ENCODE results near the gene PIAS4.

PIAS4 gene

DNA sequence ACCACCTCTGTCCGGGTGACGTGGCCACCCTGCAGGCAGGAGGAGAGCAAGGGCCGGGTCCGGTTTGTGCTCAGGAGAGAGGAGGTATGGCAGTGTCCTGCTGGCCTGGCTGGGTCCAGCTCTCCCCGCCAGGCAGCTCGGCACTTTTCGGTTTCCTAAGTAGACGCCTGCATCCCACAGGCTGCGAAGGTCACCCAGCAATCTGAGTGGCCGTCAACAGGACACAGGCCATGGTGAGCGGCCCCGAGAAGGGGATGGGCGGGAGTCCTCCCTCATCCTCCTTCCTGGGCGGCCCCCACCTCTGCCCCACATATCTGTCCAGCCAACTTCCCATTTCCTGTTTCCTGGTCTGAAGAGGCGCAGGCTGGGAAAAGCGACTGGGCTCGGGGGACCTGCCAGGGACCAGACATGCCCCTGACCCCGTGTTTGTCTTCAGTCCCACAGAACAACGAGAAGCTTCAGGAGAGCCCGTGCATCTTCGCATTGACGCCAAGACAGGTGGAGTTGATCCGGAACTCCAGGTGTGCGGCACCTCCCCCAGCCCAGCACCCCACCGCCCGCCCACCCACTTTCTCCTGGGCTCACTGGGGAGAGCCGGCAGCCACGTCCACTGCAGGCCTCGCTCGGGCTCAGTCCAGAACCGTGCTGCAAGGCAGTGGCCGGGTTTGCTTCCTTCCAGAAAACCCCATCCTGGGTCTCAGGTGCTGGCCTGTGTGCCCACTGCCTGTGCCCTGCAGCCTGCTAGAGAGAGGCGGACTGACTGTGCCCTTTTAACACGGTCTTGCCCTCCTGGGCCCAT lies 16.3 kb downstream of the PIAS4 start:
- no peak for DNase-seq (ENCODE audit: low spot score)

- DNase-seq (ENCODE audit: low spot score), result no peak
Observed at GRCh38 chr19:4025317-4025716, 17.8 kb downstream of the PIAS4 start.

GRCh38 chr19:4027146-4027545 lies 19.6 kb downstream of the PIAS4 start:
- no peak for DNase-seq (ENCODE audit: low spot score)

- no peak for DNase-seq (ENCODE audit: low spot score)
Observed at GRCh38 chr19:4028334-4029246, 21.1 kb downstream of the PIAS4 start.

DNA sequence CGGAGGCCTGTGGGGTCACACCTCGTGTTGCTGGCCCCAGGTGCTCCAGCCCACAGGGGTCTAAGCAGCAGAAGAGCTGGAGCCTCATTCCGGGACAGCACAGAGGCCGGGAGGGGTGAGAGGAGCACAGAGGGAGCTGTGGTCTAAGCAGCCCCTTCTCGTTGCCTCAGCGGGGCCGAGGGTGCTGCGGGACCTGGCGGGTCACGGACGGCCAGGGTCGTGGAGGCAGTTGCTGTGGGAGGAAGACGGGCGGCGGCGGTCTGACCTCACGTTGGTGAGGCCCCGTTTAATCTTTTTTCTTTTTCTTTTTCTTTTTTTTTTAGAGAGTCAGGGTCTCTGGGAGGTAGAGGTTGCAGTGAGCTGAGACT lies 21.7 kb downstream of the PIAS4 start:
- no peak for DNase-seq (ENCODE audit: low spot score)

DNA sequence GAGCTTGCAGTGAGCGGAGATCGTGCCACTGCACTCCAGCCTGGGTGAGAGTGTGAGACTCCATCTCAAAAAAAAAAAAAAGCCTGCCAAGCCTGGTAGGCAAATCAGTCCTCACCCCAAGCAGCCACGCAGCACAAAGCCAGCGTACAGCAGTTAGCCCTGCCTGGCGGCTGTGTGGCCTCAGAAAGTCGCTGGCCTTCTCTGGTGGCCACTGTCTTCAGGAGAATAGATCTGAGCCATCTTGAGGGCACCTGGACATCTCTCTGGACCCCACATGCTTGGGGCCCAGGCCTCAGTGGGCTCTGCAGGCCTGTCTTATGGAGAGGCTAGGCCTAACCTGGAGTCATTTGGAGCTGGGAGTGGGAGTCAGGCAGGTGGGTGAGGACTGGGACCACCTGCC lies 23.0 kb downstream of the PIAS4 start:
- no peak for DNase-seq (ENCODE audit: low spot score)

- DNase-seq (ENCODE audit: low spot score), result no peak
Observed at GRCh38 chr19:4030981-4031380, 23.4 kb downstream of the PIAS4 start.

DNA sequence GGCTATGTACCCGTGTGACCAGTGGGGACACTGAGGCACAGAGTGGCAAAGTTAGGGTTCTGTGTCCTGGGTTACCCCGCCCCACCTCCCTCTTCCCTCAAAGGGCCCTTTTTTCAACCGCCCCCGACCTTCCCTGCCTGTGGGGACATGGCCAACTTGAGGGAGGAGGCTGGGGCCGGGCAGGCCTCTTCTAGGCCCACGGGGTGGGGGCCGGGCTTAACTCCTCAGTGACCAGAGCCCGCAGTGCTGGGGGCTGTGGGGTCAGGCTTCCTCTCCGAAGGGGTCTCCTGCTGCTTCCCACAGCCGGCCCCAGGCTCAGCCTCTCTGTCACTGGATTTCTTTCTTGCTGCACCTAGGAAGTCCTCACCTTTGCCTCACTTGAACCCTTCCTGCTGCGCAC lies 23.9 kb downstream of the PIAS4 start:
- DNase-seq (ENCODE audit: low spot score), result no peak

DNA sequence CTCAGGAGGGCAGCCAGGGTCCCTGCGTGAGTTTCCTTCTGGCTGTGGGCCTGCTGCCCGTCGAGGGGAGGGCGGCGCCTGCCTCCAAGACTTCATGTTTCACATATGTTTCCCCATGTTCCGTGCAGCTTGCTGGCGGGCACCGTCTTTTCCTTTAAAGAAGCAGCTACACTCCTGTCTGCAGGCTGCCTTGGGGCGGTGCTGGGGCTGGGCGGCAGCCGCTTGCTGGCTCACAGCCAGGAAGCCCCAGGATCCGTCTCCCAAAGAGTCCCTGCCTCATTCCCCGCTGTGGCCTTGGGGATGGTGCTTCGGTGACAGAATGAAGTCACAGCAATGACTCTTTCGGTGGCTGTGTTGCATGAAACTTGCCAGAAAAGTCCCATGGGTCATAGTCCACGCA lies 24.9 kb downstream of the PIAS4 start:
- DNase-seq (ENCODE audit: low spot score), result no peak

- DNase-seq (ENCODE audit: low spot score), result no peak
Observed at GRCh38 chr19:4033028-4033956, 25.8 kb downstream of the PIAS4 start.

- DNase-seq (ENCODE audit: low spot score), result no peak
Observed at GRCh38 chr19:4034048-4035017, 26.8 kb downstream of the PIAS4 start.

GRCh38 chr19:4035018-4035566 lies 27.6 kb downstream of the PIAS4 start:
- no peak for DNase-seq (ENCODE audit: low spot score)

GRCh38 chr19:4035582-4035981 lies 28.0 kb downstream of the PIAS4 start:
- DNase-seq (ENCODE audit: low spot score), result no peak

DNA sequence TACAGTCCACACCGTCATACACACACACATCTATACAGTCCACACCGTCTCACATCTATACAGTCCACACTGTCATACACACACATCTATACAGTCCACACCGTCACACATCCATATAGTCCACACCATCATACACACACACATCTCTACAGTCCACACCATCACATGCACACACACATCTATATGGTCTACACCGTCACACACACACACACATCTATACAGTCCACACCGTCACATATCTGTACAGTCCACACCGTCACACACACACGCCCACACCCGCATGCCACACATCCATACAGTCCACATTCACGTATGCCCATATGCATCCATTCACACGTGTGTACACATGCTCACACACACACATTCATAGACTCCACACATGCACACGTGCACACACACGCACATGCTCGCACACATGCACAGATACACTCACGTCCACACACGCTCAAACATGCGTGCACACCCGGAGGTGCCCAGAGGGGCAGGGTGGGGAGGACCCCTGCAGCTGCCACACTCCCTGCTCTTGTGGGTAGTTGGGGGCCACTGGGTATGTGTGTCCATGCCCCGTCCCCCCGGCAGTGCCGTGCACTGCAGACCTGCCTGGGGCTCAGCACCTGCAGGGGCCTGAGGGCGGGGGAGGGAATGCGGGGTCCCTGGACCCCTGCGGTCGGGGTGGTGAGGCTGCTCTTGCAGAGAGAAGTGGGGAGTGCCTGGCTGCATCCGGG lies 29.2 kb downstream of the PIAS4 start:
- DNase-seq (ENCODE audit: low spot score), result no peak

DNA sequence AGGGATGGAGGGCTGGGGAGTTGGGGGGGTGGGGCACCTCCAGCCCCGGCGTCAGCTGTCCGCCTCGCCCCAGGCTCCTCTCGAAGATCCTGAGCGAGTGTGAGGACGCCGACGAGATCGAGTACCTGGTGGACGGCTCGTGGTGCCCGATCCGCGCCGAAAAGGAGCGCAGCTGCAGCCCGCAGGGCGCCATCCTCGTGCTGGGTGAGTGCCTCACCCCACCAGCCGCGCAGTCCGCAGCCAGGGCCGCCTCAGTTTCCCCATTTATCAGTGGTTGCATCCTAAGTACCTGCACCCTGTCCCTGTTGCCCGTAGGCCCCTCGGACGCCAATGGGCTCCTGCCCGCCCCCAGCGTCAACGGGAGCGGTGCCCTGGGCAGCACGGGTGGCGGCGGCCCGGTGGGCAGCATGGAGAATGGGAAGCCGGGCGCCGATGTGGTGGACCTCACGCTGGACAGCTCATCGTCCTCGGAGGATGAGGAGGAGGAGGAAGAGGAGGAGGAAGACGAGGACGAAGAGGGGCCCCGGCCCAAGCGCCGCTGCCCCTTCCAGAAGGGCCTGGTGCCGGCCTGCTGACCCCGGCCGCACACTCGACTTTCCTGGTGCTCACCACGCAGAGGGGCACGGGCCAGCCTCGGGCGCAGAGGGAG lies 29.9 kb downstream of the PIAS4 start:
- no peak for DNase-seq (ENCODE audit: low spot score)

DNA sequence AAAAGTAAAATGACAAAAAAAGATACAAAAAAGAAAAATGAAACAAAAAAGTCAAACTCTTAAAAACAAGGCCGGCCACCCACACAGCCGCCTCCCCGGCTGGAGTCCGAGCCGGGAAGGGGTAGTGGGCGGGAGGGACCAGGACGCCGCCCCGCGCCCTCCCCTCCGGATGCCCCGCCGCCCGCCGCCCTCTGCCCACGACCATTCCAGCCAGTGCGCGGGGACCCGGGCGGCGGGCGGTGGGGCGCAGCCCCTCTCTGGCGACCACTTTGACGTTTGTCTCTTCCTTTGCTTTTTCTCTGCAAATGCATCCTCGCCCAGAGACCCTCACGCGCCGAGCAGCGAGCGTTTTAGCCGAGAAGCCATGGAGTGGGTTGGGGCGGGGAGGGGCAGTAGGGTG lies 30.5 kb downstream of the PIAS4 start:
- DNase-seq (ENCODE audit: low spot score), result no peak

DNA sequence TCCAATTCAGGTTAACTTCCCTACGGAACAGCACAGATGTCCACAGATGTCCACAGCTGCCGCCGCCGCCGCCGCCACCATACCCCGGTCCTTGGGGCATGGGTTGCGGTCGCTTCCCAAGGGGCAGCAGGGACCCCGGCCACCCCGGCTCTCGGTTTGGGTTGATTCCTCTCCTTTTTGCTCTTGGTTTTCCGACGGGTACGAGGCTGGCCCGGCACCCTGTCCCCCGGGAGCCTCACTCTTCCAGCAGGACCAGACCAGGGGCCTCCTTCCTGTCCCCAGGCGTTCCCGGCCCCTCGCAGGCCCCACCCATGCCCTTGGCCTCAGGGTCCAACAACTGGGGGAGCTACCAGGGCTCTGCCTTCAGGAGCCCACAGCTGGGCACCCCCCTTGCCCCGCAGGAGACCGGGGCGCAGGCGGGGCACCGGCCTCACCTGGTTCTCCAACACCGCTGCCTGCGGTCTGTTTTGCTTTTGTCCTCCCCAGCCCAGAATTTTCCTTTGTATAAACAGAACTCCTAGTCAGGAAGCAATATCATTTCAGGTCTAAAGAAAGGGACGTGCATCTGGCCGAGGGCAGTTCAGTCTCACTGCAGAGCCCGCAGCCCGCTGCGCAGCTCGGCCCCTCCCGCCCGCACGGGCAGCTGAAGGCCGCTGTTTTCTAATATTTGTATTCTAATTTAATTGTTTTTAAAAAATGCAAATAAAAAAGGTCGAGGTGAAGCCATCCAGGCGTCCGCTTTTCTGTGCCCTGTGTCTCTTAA lies 31.3 kb downstream of the PIAS4 start:
- no peak for DNase-seq (ENCODE audit: low spot score)

DNA sequence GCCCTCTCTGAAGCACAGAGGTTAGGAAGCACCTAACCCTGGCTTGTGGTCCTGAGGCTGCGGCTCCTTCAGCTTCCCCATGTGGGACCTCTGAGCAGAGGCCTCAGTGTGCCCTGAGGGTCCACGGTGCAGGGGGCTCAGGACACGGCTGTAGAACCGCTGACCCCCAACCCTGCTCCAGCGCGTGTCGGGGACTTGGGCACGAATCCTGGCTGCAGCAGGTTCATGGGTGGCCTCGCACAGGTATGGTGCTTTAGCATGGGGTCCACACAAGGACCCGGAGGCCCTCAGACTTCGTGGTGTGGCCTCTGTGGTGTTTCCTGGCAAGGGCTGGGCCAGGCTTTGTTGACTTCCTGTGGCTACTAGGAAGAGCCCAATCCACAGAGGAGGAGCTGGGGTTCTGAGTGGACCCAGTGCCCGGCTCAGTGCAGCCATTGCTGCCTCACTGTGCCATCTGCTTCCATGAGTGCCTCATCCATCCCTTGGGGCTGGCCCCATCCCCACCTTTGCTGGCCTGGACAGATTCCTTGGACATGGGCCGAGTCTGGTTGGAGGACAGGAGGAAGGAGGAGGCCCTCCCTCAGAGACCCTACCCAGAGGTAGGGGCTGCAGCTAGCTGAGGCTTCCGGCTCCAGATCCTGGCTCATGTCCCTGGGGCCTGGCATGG lies 34.7 kb downstream of the PIAS4 start:
- DNase-seq (ENCODE audit: low spot score), result no peak
